ENCODE measurements around the gene TMEM179. TPM values are rescaled to one million over a fixed set of nuclear protein-coding genes. Genes with fewer than 3 reads are reported as not detected.

TMEM179 gene
- total and polyA plus RNA-seq, 9 donors, result 0.19 to 0.30 (median 0.22) TPM; not detected in 6

- Histone ChIP-seq H3K9me3 (peaks cover 0 to 6% of the 10 kb centered on the region in 2 donors), H3K27ac (no peak overlapping the region), H3K4me1 (ENCODE audit: insufficient read depth) (no peaks in the 10 kb centered on the region), H3K4me3 (no peak overlapping the region), H3K27me3 (no peaks in the 10 kb centered on the region), H3K36me3 (no peaks in the 10 kb centered on the region)
- no peak for TF ChIP-seq EP300 (IDR thresholded peaks at IDR 0.05)
- TF ChIP-seq, protein P1, sequence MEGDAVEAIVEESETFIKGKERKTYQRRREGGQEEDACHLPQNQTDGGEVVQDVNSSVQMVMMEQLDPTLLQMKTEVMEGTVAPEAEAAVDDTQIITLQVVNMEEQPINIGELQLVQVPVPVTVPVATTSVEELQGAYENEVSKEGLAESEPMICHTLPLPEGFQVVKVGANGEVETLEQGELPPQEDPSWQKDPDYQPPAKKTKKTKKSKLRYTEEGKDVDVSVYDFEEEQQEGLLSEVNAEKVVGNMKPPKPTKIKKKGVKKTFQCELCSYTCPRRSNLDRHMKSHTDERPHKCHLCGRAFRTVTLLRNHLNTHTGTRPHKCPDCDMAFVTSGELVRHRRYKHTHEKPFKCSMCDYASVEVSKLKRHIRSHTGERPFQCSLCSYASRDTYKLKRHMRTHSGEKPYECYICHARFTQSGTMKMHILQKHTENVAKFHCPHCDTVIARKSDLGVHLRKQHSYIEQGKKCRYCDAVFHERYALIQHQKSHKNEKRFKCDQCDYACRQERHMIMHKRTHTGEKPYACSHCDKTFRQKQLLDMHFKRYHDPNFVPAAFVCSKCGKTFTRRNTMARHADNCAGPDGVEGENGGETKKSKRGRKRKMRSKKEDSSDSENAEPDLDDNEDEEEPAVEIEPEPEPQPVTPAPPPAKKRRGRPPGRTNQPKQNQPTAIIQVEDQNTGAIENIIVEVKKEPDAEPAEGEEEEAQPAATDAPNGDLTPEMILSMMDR (IDR thresholded peaks at IDR 0.05), result no peak
- no peak for TF ChIP-seq POLR2A (IDR thresholded peaks at IDR 0.05)
- 74 to 75% (median 75%) methylated on average over 9 of the region's 9 CpGs for WGBS, 3 donors
- intact Hi-C loops (cut with DNase I), result no loop called here
- DNase-seq, result no peak
Observed at GRCh38 chr14:104632781-104633180, 28.2 kb upstream of the TMEM179 start.

GRCh38 chr14:104624939-104625338 lies 20.4 kb upstream of the TMEM179 start:
- WGBS, 3 donors, result 53 to 73% (median 68%) methylated on average over 5 of the region's 5 CpGs
- intact Hi-C loops (cut with DNase I), result no loop called here
- TF ChIP-seq, protein P1 (IDR thresholded peaks at IDR 0.05), result no peak
- TF ChIP-seq EP300 (IDR thresholded peaks at IDR 0.05), result no peak
- no peak for TF ChIP-seq POLR2A (IDR thresholded peaks at IDR 0.05)

GRCh38 chr14:104614126-104614812 lies 9.7 kb upstream of the TMEM179 start:
- WGBS, 3 donors, result 51 to 60% (median 59%) methylated on average over 4 of the region's 4 CpGs
- H3K27ac ChIP-seq, result no peak overlapping the region
- H3K4me1 ChIP-seq (ENCODE audit: insufficient read depth), result no peaks in the 10 kb centered on the region
- no peaks in the 10 kb centered on the region for H3K9me3 ChIP-seq
- no peaks in the 10 kb centered on the region for H3K36me3 ChIP-seq
- no peaks in the 10 kb centered on the region for H3K27me3 ChIP-seq
- TF ChIP-seq EP300 (IDR thresholded peaks at IDR 0.05), result no peak
- no peak for TF ChIP-seq POLR2A (IDR thresholded peaks at IDR 0.05)
- TF ChIP-seq, protein P1 (IDR thresholded peaks at IDR 0.05), result no peak
- intact Hi-C loops (cut with DNase I), result no loop called here
- no peak for DNase-seq
- H3K4me3 ChIP-seq, result no peak overlapping the region

More at GRCh38 chr14:104624939-104625338, 20.4 kb upstream of the TMEM179 start:
- Histone ChIP-seq H3K36me3 (no peaks in the 10 kb centered on the region), H3K27ac (no peak overlapping the region), H3K4me3 (no peak overlapping the region), H3K9me3 (peaks cover 0 to 6% of the 10 kb centered on the region in 2 donors), H3K27me3 (no peaks in the 10 kb centered on the region), H3K4me1 (ENCODE audit: insufficient read depth) (no peaks in the 10 kb centered on the region)
- no peak for DNase-seq

- Histone ChIP-seq H3K36me3 (no peaks in the 10 kb centered on the region), H3K27ac (no peak overlapping the region), H3K4me3 (no peak overlapping the region), H3K4me1 (ENCODE audit: insufficient read depth) (no peaks in the 10 kb centered on the region), H3K27me3 (no peaks in the 10 kb centered on the region), H3K9me3 (no peaks in the 10 kb centered on the region)
- WGBS, 3 donors, result 42 to 54% (median 52%) methylated on average over 8 of the region's 8 CpGs
- intact Hi-C loops (cut with DNase I), result no loop called here
- no peak for TF ChIP-seq EP300 (IDR thresholded peaks at IDR 0.05)
- TF ChIP-seq POLR2A (IDR thresholded peaks at IDR 0.05), result no peak
- TF ChIP-seq, protein P1 (IDR thresholded peaks at IDR 0.05), result no peak
- DNase-seq, result no peak
Observed at GRCh38 chr14:104611881-104612280, 7.3 kb upstream of the TMEM179 start.

Data from ovary (tissue), 9 donors.